ENCODE data around the gene SNX24. TPM values are rescaled to one million over a fixed set of nuclear protein-coding genes. Genes with fewer than 3 reads are reported as not detected.

The SNX24 gene
- total RNA-seq, 2 experiments from 2014 or later, result 2.0 to 2.3 TPM

GRCh38 chr5:123039673-123040072 lies 194.3 kb downstream of the SNX24 start:
- ChIA-PET CTCF (no interaction called here), POLR2A (no interaction called here)
- Mint-ChIP-seq H3K36me3 (ENCODE audit: low read depth) (no peaks in the 10 kb centered on the region), H3K4me3 (no peak overlapping the region), H3K27me3 (peaks cover 38% of the 10 kb centered on the region), H3K27ac (no peak overlapping the region), H3K9me3 (no peaks in the 10 kb centered on the region), H3K4me1 (ENCODE audit: low read depth) (peaks cover 9% of the 10 kb centered on the region)
- TF ChIP-seq CTCF (IDR thresholded peaks at IDR 0.05), result no peak
- DNase-seq (no peak), ATAC-seq (no peak)
- intact Hi-C loops (cut with micrococcal nuclease), result no loop called here

GRCh38 chr5:123044926-123045617 lies 199.7 kb downstream of the SNX24 start:
- Mint-ChIP-seq H3K4me3 (no peak overlapping the region), H3K4me1 (ENCODE audit: low read depth) (no peaks in the 10 kb centered on the region), H3K36me3 (ENCODE audit: low read depth) (no peaks in the 10 kb centered on the region), H3K27me3 (peaks cover 13% of the 10 kb centered on the region), H3K9me3 (no peaks in the 10 kb centered on the region), H3K27ac (no peak overlapping the region)
- TF ChIP-seq CTCF (IDR thresholded peaks at IDR 0.05), result no peak
- ChIA-PET POLR2A (interaction anchor here (0.6 kb wide), 1 partner anchor 495 kb away, joined by 3 read pairs; no protein-coding TSS in a partner anchor), CTCF (no interaction called here)
- intact Hi-C loops (cut with micrococcal nuclease), result no loop called here
- ATAC-seq, result no peak
- no peak for DNase-seq

GRCh38 chr5:123046222-123046621 lies 200.8 kb downstream of the SNX24 start:
- Mint-ChIP-seq H3K4me1 (ENCODE audit: low read depth) (no peaks in the 10 kb centered on the region), H3K4me3 (no peak overlapping the region), H3K27ac (no peak overlapping the region), H3K9me3 (no peaks in the 10 kb centered on the region), H3K27me3 (peaks cover 16% of the 10 kb centered on the region), H3K36me3 (ENCODE audit: low read depth) (no peaks in the 10 kb centered on the region)
- ATAC-seq (no peak), DNase-seq (no peak)
- intact Hi-C loops (cut with micrococcal nuclease), result no loop called here
- CTCF ChIA-PET, result no interaction called here
- TF ChIP-seq CTCF (IDR thresholded peaks at IDR 0.05), result no peak
- POLR2A ChIA-PET, result no interaction called here

GRCh38 chr5:123047706-123048105 lies 202.3 kb downstream of the SNX24 start:
- intact Hi-C loops (cut with micrococcal nuclease), result no loop called here
- H3K36me3 Mint-ChIP-seq (ENCODE audit: low read depth), result no peaks in the 10 kb centered on the region
- H3K9me3 Mint-ChIP-seq, result peaks cover 4% of the 10 kb centered on the region
- H3K27ac Mint-ChIP-seq, result no peak overlapping the region
- ChIA-PET CTCF (no interaction called here), POLR2A (no interaction called here)
- H3K4me3 Mint-ChIP-seq, result no peak overlapping the region
- no peak for TF ChIP-seq CTCF (IDR thresholded peaks at IDR 0.05)
- no peak for ATAC-seq
- no peak for DNase-seq
- H3K27me3 Mint-ChIP-seq, result peaks cover 24% of the 10 kb centered on the region
- no peaks in the 10 kb centered on the region for H3K4me1 Mint-ChIP-seq (ENCODE audit: low read depth)

- CTCF ChIA-PET, result no interaction called here
- Mint-ChIP-seq H3K36me3 (ENCODE audit: low read depth) (no peaks in the 10 kb centered on the region), H3K4me3 (no peak overlapping the region), H3K27ac (no peak overlapping the region), H3K27me3 (peaks cover 20% of the 10 kb centered on the region), H3K4me1 (ENCODE audit: low read depth) (no peaks in the 10 kb centered on the region), H3K9me3 (peaks cover 4% of the 10 kb centered on the region)
- POLR2A ChIA-PET, result no interaction called here
- ATAC-seq (no peak), DNase-seq (no peak)
- no peak for TF ChIP-seq CTCF (IDR thresholded peaks at IDR 0.05)
- intact Hi-C loops (cut with micrococcal nuclease), result no loop called here
Observed at GRCh38 chr5:123051206-123051605, 205.8 kb downstream of the SNX24 start.

Other genes starting within 250 kb of the SNX24 start
- 10 to 100 TPM; 42.0 to 48.3 TPM for gene SNX2, start 70.5 kb upstream of the SNX24 start, total RNA-seq
- gene PPIC, start 191.1 kb downstream of the SNX24 start, total RNA-seq, result not detected
- gene PRDM6, start 243.6 kb downstream of the SNX24 start, total RNA-seq, result not detected

All from activated CD8-positive, alpha-beta T cell treated with anti-CD3 and anti-CD28 coated beads for 36 hours (primary cell).